GM08714 (cell line): ENCODE measurements around the gene ZDHHC11.
"Not testable (repeated sequence)": the region's sequence is repeated elsewhere in the genome, so short reads cannot be mapped to it uniquely, and the experiment has no call there.

Source experiments
- H3K4me3 ChIP-seq: fragments of 200-500 bp; sonication (Bioruptor generic); 2 replicates; pipeline ENCODE4 v1.5.1; 2014; ENCODE audit warnings: mild to moderate bottlenecking, low read length, inconsistent platforms
- ZNF274 ChIP-seq: IDR thresholded peaks from 2 replicates; pipeline ENCODE4 v1.6.1; 2012; ENCODE audit warnings: mild to moderate bottlenecking, low read depth, low read length

The ZDHHC11 gene

DNA sequence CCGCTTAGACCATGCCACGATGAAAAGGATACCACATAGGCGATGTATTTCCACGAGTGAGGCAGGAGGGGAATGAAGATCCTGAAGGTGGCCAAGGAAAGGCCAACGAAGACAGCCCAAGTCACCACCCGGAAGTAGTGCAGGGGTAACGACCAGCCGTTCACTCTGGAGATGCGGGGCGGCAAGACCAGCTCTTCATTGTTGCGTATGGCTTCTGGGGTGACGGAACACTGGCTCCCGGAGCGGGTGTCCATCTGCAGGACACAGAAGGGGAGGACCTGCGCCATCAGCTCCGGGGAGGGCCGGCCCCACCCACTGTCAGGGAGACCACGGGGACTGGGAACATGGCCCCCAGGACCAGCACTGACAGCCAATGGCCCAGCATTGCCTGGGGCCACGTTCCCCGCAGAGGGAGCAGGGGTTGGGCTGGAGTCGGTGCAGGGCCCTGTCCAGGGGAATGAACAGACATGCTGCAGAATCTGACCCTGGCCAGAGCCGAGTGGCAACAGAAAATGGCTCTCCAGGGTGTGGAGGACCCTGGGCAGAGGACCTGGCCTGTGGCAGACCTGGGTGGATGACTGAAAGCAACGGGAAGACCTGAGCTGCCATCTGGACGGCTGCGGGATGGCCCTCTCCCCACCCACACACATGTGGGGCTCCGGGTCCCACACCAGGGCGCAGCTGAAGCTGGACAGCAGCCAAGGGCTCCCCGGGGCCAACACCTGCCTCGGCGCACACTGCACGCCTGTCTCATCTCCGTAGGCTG is 83.9 kb downstream of the ZDHHC11 start:
- no peak for TF ChIP-seq ZNF274
- H3K4me3 ChIP-seq, result no peak overlapping the region

DNA sequence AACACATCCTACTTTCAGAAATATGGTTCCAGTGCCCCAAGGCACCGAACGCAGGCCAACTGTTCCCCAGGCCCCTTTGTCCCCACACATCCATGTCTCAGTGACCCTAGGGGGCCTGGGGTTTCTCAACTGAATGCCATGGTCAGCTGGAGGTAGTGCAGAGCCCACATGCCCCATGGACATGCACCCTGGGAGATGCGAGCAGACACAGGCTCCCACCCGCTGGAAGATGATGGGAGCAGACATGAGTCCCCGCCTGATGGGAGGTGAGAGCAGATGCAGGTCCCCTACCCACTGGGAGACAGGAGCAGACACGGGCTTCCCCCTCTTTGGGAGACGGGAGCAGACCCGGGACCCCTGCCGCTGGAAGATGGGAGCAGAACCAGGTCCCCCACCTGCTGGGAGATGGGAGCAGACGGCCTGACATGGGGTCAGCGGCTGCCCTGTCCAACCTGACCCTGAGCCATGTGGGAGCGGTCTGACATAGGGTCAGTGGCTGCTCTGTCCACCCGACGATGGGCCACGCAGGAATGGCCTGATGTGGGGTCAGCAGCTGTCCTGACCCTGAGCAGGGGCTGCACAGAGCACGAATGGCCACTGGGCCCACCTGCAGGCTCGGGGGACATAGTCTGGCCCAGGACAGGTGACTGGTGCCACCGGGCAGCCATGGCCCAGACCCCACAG is 84.7 kb downstream of the ZDHHC11 start:
- no peak overlapping the region for H3K4me3 ChIP-seq

DNA sequence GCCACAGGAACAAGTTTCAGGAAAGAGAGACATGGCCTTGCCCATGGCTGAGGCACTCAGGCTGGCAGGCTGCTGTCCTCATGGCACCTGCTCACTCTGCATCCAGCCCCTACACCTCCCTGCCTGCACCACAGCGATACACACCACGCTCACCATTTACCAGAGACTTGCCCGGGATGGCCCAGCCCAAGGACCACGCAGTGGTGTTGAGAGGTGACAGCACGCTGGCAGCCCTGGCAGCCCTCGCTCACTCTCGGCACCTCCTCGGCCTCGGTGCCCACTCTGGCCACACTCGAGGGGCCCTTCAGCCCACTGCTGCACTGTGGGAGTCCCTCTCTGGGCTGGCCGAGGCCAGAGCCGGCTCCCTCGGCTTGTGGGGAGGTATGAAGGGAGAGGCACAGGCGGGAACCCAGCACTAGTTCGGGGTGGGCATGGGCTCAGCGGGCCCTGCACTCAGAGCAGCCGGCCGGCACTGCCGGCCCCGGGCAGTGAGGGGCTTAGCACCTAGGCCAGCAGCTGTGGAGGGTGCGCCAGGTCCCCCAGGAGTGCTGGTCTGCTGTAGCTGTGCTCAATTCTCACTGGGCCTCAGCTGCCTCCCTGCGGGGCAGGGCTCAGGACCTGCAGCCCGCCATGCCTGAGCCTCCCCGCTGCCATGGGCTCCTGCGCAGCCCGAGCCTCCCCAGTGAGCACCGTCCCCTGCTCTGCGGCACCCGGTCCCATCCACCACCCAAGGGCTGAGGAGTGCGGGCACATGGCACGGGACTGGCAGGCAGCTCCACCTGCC is 86.6 kb downstream of the ZDHHC11 start:
- TF ChIP-seq ZNF274, result no peak
- H3K4me3 ChIP-seq, result no peak overlapping the region

More for the DNA sequence above, 84.7 kb downstream of the ZDHHC11 start:
- TF ChIP-seq ZNF274, result no peak

GRCh38 chr5:763397-763796 is 87.4 kb downstream of the ZDHHC11 start:
- TF ChIP-seq ZNF274, result no peak
- H3K4me3 ChIP-seq, result no peak overlapping the region

GRCh38 chr5:762996-763395 is 87.8 kb downstream of the ZDHHC11 start:
- H3K4me3 ChIP-seq, result not testable (repeated sequence)

- TF ChIP-seq ZNF274, result no peak
- H3K4me3 ChIP-seq, result no peak overlapping the region
Measured at GRCh38 chr5:761854-762710, 88.7 kb downstream of the ZDHHC11 start.

DNA sequence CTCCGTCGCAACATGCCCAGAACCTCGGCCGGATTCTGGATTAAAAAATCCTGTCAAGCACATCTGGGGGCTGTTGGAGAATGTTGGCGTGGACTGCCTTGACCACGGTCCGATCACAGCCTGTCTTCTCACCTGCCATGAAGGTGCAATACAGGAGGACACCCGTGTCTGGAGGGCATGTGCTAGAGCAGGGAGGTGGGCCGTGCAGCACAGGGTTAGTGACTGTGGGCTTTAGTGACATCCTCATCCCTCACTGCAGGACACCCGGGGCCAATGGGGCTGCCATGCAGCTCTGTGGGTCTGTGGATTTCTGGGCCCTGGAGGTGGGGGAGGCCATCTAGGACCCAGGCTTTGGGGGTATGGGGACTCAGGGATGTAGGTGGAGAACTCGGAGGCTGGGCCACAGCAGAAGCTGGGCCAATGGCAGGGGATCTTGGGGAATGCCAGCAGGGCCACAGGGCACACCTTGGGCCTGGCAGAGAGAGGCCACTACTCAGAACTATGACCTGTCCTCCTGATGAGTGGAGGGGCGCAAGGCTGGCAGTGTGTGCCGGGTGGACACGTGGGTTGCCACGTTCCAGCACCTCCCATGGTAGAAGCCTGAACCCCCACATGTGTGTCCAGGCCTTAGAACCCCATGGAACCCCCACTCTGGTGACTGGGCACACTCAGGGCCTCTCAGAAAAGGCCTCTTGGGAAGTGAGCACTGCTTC is 89.6 kb downstream of the ZDHHC11 start:
- H3K4me3 ChIP-seq, result no peak overlapping the region
- TF ChIP-seq ZNF274, result no peak

DNA sequence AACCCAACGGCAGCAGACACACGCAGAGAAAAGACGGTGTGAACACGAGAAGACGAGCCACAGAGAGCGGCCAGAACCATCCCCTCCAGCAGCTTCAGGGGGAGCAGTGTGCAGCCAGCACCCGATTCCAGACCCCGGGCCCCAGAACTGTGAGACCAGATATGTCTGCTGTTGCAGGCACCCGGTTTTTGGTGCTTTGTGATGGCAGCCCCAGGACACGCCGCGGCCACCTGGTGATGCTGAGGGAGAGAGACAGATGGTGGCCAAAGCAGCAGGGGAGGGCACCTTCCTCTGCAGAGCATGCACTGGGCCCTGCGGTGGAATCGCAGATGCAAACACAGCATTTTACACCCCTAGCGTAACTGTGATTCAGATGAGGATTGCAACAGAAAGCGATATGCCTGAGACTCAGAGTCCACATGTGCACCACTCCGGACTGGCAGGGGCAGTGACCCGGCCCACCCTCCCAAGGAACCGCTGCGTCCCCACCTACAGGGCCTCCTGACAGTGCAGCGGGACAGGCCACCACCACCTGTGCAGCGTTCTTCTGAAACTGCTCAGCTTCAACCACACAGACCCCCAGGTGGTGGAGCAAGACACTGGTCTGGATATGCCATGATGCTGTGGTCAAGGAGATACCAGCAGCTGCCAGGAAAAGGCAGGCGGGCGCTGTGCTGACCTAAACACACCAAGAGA is 90.3 kb downstream of the ZDHHC11 start:
- no peak overlapping the region for H3K4me3 ChIP-seq
- TF ChIP-seq ZNF274, result no peak

- no peak for TF ChIP-seq ZNF274
Measured at GRCh38 chr5:759781-760362, 90.9 kb downstream of the ZDHHC11 start.

GRCh38 chr5:759111-759751 is 91.6 kb downstream of the ZDHHC11 start:
- no peak overlapping the region for H3K4me3 ChIP-seq

More at GRCh38 chr5:759781-760362, 90.9 kb downstream of the ZDHHC11 start:
- H3K4me3 ChIP-seq, result no peak overlapping the region

DNA sequence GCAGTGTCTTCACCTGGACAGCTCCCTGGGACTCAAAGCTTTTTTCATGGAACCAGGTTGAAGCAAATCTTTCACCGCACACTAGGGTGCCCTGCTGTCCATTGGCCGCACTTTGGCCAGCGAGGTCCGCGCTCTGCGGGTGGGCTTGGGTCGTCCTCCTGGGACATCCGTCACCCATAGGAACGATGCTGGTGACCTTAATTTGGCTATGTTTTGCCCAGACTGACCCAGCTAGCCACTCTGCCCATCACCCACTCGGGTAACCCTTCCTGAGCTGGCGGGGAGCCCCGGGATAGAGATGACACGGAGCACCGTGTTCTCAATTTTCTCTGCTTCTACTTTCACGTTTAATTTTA is 92.1 kb downstream of the ZDHHC11 start:
- no peak overlapping the region for H3K4me3 ChIP-seq
- no peak for TF ChIP-seq ZNF274

More at GRCh38 chr5:759111-759751, 91.6 kb downstream of the ZDHHC11 start:
- TF ChIP-seq ZNF274, result no peak
